ENCODE measurements around the gene KDM1B.
"Not testable (repeated sequence)": the region's sequence is repeated elsewhere in the genome, so short reads cannot be mapped to it uniquely, and the experiment has no call there.

The KDM1B gene

DNA sequence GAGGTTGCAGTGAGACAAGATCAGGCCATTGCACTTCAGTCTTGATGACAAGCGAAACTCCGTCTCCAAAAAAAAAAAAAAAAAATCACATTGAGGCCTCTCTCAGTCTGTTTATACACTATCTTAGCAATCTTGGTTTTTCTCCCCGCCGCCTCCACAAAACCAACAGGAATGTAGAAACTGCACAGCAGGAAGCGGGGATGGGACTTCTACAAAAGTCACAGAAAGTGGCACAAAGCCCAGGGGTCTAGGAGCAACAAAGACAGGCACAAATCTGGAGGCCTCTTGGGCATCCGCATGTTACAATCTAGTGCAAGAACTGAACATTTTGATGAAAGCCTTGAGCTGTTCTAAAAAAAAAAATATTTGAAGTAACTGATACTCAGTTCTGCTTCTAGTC, 48.6 kb downstream of the KDM1B start:
- DNase-seq = no peak

DNA sequence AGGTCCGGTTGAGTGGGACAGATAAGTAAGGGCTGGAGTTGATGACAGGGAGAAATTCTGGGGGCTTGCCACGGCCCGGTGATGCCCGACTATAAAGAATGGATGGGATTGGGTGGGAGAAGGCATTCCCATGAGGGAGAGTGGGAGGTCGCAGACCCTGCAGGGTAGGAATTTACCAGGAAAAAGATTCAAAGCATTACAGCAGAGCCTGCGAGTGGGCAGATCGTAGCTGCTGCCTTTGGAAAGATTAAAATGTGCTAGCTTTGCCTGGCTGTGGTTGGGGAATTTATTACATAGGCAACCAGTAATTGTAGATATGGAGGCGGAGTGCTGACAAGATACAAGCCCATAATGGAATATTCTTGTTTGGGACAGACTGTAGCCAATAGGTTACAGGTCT, 49.5 kb downstream of the KDM1B start:
- DNase-seq = no peak

DNA sequence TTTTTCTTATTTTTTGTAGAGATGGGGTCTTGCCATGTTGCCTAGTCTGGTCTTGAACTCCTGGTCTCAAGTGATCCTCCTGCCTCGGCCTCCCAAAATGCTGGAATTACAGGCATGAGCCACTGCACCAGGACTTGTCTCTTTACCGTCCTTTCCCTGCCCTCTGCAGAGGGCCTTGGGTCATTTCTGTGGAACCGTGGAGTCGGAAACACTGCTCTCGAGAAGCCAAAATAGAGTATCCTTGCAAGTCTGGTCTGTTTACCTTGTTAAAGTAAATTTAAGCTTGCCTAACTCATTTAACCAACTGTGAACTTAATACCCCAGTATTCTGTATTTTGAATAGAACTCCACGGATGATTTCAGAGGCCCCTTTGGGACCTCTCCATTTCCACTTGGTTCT, 51.4 kb downstream of the KDM1B start:
- no peak for DNase-seq

DNA sequence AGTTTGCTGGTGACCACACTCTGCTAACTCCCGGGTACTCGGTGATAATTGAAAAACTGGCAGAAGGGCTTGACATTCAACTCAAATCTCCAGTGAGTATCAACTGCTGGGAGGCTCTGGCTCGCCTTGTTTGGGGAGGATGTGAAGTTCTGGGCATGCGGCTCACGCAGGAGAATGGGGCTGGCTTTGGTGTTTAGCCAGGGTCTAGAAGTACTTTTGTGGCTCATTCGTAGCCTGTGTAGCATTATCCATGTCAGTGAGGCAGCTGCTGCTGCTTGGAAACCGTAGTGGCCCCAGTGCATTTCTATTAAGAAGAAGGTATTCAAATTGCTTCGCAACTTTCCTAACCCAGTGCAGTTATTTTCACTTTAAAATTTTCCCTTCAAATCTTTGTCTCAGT, 52.2 kb downstream of the KDM1B start:
- DNase-seq = no peak

DNA sequence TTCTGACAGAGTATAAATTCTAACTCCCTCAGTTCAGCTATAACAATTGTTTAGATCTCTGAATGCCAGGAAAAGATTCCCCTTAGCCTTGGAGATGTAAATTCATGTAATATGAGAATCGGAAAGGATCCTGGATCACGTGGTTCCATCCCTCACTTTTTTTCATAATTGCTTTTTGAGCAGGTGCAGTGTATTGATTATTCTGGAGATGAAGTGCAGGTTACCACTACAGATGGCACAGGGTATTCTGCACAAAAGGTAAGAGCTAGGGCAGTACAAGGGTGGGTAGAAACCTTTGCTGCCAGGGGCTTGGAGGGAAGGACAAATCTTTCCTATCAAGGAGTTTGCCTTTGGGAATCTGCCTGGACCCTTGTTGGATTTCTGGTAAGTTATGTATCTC, 52.7 kb downstream of the KDM1B start:
- no peak for DNase-seq

DNA sequence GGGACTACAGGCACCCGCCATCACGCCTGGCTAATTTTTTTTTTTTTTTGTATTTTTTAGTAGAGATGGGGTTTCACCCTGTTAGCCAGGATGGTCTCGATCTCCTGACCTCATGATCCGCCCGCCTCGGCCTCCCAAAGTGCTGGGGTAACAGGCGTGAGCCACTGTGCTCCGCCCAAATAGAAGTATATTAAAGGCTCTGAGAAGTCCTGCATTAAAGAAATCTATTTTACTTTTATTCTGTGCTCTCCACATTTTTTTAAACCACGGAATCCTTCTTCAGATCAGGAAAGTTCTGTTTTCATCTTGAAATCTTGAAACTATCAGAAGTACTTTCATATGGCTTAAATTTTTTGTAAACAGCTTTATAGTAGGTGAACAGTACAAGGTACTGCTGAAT, 53.6 kb downstream of the KDM1B start:
- DNase-seq = not testable (repeated sequence)

DNA sequence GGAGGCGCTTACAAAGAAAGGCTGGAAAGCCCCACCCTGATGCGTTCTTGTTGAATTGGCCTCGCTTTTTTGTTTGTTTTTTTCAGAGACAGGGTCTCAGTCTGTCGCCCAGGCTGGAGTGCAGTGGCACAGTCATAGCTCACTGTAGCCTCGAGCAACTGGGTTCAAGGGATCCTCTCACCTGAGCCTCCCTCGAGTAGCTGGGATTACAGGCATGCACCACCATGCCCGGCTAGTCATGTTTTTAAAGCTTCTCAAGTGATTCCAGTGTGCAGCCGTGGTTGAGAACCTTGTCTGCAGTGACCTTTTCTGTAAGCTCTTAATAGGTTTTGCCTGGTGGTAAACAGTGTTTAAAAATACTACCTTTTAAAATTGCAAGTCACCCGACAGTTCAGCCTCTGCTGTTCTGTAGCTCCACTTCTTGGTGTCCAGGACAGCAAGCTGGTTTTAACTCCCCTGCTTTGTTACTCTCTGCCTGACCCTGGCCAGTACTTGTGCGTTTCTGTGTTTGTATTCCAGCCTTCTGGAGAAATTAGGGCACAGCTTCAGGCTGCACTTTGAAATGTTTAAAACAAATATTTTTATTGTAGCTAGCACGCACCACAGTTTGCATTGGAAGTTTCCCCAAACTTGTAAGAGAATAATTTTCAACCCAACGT, 54.4 kb downstream of the KDM1B start:
- DNase-seq = no peak

DNA sequence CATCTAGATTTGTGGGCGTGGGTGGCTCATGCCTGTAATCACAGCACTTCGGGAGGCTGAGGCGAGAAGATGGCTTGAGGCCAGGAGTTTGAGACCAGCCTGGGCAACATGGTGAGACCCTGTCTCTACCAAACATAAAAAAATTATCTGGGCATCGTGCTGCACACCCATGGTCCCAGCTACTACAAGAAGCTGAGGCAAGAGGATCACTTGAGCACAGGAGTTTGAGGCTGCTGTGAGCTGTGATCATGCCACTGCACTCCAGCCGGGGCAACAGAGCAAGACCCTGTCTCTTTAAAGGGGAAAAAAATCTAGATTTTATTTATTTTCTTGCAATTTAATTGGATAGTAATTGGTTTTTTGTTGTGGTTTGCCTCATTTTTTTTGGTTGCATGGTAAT, 55.5 kb downstream of the KDM1B start:
- no peak for DNase-seq

DNA sequence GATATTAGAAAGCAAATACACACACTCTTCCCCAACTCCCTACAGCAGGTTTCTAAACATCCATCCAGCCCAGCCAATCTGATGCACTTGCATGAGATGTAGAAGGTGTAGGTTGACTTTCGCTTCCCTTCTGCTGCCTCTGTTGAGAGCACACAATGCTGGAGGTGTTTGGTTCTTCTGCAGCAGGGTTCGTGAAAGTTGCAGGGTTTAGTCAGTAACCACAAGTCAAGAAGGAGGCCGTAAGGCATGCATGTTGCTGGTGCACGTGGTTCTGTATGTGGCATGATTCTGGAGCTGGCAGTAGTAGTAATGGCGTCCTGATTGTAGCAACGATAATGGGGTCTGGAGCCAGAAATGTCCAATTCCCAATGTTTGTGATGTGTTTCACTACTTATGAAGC, 56.1 kb downstream of the KDM1B start:
- DNase-seq = peak; percentile 28 to 49

DNA sequence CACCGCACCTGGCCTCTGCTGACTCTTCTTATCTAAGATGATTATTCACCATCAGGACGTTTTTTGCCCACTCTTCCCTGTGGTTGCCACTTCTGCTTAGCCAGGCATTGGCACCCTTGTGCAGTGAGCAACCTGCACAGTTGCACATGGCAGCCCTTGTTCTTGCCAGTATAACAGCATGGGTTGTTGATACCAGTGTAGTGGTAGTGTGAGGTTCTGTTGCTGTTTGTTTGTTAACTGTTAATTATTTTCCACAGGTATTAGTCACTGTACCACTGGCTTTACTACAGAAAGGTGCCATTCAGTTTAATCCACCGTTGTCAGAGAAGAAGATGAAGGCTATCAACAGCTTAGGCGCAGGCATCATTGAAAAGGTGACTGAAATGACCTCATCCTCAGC, 57.0 kb downstream of the KDM1B start:
- DNase-seq = no peak

DNA sequence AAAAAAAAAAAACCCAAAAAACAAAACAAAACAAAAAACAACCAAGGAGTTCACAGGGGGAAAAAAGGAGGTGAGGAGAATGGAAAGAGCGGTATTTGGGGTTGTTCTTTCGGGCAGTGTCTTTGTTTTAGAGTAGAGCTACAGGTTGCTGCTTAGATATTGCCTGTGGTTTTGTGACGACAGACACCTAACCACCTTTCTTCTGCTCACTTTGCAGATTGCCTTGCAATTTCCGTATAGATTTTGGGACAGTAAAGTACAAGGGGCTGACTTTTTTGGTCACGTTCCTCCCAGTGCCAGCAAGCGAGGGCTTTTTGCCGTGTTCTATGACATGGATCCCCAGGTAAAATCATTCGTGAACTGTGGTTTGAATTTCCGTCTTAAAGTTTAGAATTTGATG, 58.2 kb downstream of the KDM1B start:
- DNase-seq = no peak

DNA sequence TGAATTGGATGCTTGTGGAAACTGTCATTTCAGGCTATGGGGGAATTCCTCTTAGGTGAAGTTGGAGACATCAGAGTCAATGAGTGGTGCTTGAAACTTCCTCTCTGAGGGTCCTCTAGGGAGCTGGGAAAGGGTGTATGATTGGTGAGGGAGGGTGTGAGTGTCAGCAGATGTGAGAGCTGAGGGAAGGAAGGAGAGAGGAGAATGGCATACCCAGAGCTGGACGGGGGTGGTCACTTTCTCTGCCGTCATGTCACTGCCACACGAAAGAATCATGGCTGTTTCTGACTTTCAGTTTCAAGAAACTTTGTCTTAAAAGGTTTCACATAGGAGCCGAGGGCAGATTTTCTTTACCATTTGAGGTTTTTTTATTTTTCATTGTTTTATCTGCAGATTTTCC, 58.8 kb downstream of the KDM1B start:
- DNase-seq = no peak

DNA sequence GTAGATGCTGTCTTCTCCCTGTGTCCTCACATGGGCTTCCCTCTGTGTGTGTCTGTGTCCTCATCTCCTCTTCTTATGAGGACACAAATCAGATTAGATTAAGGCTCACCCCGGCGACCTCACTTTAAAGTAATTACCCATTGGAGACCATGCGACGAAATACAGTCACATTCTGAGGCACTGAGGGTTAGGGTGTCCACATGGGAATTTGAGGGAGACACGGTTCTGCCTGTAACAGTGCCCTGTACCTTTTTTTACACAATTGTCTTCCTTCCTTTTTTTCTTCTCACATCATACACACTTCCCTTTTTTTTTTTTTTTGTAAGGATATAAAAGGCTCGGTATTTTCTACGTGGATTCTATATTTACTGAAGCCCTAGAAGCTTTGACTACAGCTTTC, 60.2 kb downstream of the KDM1B start:
- DNase-seq = no peak

DNA sequence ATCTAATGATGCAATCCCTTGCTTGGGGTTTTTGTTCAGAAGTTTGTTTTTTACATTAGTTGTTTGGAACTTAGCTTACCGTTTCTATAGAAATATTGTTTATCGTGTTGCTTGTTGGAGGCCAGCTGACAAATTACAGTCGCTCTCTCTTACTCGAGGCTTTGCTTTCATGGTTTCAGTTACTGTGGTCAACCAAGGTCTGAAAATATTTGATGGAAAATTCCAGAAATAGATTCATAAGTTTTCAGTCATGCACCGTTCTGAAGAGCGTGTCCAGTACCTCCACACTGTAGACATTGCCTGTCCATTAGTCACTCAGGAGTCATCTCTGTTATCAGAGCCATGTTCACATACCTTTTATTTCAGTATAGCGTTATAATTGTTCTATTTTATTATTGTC, 61.2 kb downstream of the KDM1B start:
- no peak for DNase-seq

DNA sequence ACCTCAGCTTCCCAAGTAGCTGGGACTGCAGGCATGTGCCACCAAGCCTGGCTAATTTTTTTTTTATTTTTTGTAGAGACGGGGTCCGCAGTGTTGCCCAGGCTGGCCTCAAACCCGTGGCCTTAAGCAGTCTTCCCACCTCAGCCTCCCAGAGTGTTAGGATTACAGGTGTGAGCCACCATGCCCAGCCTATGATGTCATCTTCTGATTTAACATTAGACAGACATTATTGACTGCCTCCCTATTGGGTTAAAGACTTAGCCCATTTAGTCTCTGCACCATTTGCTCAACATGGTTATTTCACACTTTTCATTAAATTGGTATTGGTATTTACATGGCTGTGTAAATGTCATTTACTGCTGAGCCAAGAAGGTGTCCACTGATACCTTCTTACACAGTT, 63.0 kb downstream of the KDM1B start:
- DNase-seq = no peak

DNA sequence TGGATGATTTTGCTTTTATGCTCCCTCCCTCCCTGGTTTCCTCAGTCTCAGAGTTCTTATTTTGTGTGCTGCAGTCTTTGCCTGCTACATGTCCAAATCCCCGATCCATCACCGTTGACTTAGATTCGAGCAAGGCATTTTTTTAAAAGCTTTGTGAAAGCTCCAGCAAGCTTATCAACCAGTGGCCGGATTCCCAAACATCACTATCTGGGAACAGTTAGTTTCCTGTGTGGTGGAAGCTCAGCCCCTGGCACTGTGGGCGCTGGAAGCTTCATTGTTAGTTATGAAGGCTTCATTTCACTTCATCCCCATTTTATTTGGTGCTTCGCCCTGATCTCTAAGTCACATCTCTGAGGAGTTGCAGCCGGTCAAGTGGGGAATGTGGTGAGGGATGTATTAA, 64.4 kb downstream of the KDM1B start:
- DNase-seq = no peak

DNA sequence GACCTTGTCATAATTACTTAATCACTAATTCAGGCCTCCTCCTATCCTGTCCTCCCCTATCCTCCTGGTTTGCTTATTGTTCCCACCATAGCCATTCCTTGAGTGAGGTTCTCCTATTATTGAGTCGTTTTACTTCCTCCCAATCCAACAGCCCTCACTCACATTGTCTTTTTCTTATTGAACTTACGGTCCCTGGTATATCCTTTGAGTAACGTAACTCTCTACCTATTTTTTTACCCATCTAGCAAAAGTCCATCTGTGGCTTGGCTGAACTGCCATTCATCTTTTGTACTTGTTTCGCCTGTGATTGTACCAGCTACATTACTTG, 66.0 kb downstream of the KDM1B start:
- DNase-seq = no peak

DNA sequence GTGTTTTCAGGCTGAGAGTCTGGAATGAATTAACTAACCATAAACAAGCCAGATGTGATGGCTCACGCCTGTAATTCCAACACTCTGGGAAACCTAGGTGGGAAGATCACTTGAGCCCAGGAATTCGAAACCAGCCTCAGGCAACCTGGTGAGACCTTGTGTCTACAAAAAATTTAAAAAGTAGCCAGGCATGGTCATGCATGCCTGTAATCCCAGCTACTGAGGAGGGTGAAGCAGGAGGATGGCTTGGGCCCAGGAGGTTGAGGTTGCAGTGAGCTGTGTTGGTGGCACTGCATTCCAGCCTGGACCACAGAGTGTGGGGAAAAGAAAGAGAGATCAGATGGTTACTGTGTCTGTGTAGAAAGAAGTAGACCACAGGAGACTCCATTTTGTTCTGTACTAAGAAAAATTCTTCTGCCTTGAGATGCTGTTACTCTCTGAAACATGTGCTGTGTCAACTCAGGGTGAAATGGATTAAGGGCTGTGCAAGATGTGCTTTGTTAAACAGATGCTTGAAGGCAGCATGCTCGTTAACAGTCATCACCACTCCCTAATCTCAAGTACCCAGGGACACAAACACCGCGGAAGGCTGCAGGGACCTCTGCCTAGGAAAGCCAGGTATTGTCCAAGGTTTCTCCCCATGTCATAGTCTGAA, 71.4 kb downstream of the KDM1B start:
- DNase-seq = not testable (repeated sequence)

DNA sequence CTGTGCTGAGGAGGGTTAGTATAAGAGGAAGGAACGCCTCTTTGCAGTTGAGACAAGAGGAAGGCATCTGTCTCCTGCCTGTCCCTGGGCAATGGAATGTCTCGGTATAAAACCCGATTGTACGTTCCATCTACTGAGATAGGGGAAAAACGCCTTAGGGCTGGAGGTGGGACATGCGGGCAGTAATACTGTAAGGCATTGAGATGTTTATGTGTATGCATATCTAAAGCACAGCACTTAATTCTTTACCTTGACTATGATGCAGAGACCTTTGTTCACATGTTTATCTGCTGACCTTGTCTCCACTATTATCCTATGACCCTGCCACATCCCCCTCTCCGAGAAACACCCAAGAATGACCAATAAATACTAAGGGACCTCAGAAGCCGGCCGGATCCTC, 71.9 kb downstream of the KDM1B start:
- DNase-seq = not testable (repeated sequence)

DNA sequence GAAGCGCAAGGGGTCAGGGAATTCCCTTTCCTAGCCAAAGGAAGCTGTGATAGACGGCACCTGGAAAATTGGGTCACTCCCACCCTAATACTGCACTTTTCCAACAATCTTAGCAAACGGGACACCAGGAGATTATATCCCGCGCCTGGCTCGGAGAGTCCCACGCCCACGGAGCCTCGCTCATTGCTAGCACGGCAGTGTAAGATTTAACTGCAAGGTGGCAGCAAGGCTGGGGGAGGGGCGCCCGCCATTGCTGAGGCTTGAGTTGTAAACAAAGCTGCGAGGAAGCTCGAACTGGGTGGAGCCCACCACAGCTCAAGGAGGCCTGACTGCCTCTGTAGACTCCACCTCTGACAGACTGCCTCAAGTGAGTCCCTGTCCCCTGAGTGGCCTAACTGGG, 73.4 kb downstream of the KDM1B start:
- DNase-seq = not testable (repeated sequence)

DNA sequence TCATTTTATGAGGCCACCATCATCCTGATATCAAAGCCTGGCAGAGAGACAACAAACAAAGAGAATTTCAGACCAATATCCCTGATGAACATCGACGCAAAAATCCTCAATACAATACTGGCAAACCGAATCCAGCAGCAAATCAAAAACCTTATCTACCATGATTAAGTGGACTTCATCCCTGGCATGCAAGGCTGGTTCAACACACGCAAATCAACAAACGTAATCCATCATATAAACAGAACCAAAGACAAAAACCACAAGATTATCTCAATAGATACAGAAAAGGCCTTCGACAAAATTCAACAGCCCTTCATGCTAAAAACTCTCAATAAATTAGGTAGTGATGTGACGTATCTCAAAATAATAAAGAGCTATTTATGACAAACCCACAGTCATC, 76.6 kb downstream of the KDM1B start:
- DNase-seq = not testable (repeated sequence)

DNA sequence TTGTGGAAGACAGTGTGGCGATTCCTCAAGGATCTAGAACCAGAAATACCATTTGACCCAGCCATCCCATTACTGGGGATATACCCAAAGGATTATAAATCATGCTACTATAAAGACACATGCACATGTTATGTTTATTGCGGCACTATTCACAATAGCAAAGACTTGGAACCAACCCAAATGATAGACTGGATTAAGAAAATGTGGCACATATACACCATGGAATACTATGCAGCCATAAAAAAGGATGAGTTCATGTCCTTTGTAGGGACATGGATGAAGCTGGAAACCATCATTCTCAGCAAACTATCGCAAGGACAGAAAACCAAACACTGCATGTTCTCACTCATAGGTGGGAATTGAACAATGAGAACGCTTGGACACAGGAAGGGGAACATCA, 78.5 kb downstream of the KDM1B start:
- not testable (repeated sequence) for DNase-seq

DNA sequence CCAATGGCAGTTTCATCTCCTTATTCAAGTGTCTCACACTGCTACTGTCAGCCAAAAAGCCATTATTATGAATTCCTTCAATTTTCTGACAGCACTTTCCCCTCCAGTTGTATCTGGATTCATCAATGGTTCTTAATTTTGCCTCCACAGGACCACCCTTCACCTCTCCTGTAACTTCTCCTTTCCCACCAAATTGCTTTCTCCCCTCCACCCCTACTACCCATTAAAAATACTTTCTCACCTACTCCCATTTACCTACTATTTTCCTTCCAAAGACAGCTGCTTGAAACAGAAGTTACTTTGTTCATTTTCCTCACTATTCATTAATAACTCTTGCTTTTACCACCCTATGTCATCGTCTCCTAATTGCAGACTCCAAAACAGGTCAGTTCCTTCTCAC, 79.3 kb downstream of the KDM1B start:
- DNase-seq = no peak

DNA sequence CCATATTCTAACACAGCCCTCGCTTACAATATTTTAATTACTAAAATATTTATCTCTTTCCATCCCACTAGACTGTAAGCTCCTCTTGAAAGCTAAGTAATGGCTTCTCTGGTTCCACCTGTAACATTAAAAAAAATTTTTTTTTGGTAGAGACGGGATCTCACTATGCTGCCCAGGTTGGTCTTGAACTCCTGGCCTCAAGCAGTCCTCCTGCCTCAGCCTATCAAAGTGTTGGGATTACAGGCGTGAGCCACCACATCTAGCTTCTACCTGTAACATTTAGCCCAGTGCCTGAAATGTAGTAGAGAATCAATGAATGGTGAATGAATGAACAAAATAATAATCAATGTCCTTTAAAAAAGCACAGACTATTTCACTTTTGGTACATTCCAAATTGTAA, 80.3 kb downstream of the KDM1B start:
- no peak for DNase-seq

DNA sequence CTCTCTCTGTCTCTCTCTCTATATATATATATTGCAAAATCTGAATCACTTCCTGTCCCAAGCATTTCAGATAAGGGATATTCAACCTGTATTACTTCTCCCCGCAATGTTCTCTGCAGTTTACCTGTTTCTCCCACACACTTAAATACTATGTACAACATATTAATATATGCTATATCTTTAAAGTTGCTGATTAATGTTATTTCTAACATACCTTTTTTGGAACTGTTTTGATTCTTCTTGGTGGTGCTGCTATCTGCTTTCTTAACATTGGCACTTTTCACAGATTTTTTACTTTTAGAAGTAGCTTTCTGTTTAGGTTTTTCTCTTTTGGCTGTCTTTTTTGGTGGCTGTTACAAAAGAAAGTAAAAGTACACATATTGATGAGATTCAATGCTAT, 81.9 kb downstream of the KDM1B start:
- DNase-seq = no peak
